HAP-1 (cell line): ENCODE measurements around the gene EEF1AKMT1.
A peak's percentile ranks its signal among the peaks of the same experiment; 100 is the strongest.

Experiments used
- DNase-seq, 2 experiments: peaks; one replicate each; pipeline ENCODE4 v3.0.0-alpha.2; 2016 to 2020; ENCODE audit warnings: low spot score in 2 of 2
- H3K27me3 ChIP-seq: fragments of 250-450 bp; sonication (Bioruptor Pico); 2 replicates; pipeline ENCODE4 v1.5.1; 2020; ENCODE audit warnings: low read depth, mild to moderate bottlenecking, moderate library complexity
- H3K36me3 ChIP-seq: fragments of 250-450 bp; sonication (Bioruptor Pico); replicated peaks from 2 replicates; pipeline ENCODE4 v1.5.1; 2020; ENCODE audit warnings: mild to moderate bottlenecking
- H3K4me1 ChIP-seq: fragments of 250-450 bp; sonication (Bioruptor Pico); 2 replicates; pipeline ENCODE4 v1.5.1; 2020; ENCODE audit warnings: mild to moderate bottlenecking
- H3K4me3 ChIP-seq: fragments of 250-450 bp; sonication (Bioruptor Pico); 2 replicates; pipeline ENCODE4 v1.5.1; 2020; ENCODE audit warnings: mild to moderate bottlenecking, moderate library complexity
- H3K9me3 ChIP-seq: fragments of 250-450 bp; sonication (Bioruptor Pico); 2 replicates; pipeline ENCODE4 v1.5.1; 2020; ENCODE audit warnings: mild to moderate bottlenecking, moderate library complexity
- in situ Hi-C: fragments of 300-500 bp; cut with MboI; formaldehyde crosslinking; loops from 3 replicates; pipeline ENCODE4 v1.14.3; 2020; ENCODE audit warnings: low sequenced_read_pairs, inconsistent platforms, mixed read lengths

Gene EEF1AKMT1

GRCh38 chr13:20796791-20797508 is 23.2 kb upstream of the EEF1AKMT1 start:
- H3K9me3 ChIP-seq, result no peaks in the 10 kb centered on the region
- H3K4me1 ChIP-seq, result no peaks in the 10 kb centered on the region
- H3K4me3 ChIP-seq, result no peak overlapping the region
- peaks cover 37% of the 10 kb centered on the region for H3K36me3 ChIP-seq
- DNase-seq, result no peak
- in situ Hi-C loops, result no loop called here
- no peaks in the 10 kb centered on the region for H3K27me3 ChIP-seq

DNA sequence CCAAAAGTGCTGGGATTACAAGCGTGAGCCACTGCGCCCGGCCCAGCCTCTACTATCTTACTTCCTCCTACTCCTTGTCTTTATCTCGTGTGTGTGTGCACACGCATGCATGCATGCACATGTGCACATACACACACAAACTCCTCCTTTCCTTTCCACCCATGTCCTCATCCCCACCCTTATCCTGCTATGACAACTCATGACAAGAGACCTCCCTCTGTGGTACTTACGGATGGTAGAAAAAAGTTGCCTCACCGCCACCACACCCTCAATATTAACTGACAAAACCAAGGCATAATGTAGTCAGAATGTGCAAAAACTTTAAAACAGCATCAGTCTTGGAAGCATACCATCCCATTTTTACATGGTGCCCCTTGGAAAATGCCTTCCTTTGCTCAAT is 15.9 kb upstream of the EEF1AKMT1 start:
- Histone ChIP-seq H3K27me3 (no peaks in the 10 kb centered on the region), H3K36me3 (peaks cover 30% of the 10 kb centered on the region), H3K4me3 (no peak overlapping the region), H3K4me1 (no peaks in the 10 kb centered on the region), H3K9me3 (no peaks in the 10 kb centered on the region)
- in situ Hi-C loops, result no loop called here
- no peak for DNase-seq

DNA sequence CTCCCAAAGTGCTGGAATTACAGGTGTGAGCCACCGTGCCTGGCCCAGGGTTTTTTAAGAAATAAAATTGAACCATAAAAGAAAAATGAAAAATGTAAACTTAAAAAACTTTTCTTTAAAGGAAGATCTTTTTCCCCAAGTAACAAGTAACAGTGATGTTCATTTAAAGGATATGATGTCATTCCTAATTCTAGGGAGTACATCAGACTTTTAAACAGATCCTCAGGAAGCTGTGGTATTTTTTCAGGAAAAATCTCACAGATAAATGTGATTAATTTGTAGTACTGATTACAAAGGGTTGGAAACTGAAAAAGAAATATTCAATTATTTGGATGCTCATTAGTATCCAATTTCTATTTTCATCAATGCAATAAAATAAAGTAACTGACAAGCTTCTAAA is 14.6 kb upstream of the EEF1AKMT1 start:
- in situ Hi-C loops, result no loop called here
- H3K9me3 ChIP-seq, result no peaks in the 10 kb centered on the region
- no peaks in the 10 kb centered on the region for H3K4me1 ChIP-seq
- no peak for DNase-seq
- H3K27me3 ChIP-seq, result no peaks in the 10 kb centered on the region
- H3K36me3 ChIP-seq, result peaks cover 34% of the 10 kb centered on the region
- no peak overlapping the region for H3K4me3 ChIP-seq

DNA sequence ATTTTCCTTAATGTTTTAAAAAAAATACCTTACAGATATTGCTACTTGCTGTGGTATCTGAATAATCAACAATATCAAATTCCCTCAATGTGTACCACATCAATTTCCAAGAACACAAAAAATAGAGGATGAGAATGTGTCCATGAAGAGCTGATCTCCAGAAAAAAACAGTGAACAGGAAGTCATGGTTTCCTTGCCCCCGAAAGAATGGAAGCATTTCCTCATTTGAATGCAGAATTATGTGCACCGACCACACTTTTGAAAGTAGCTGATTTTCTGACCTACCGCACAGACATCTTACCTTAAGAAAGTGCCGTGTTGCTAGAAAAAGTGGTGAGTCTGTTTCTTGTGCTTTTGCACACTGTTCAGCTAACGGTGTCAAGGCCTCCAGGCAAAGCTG is 13.4 kb upstream of the EEF1AKMT1 start:
- in situ Hi-C loops, result no loop called here

DNA sequence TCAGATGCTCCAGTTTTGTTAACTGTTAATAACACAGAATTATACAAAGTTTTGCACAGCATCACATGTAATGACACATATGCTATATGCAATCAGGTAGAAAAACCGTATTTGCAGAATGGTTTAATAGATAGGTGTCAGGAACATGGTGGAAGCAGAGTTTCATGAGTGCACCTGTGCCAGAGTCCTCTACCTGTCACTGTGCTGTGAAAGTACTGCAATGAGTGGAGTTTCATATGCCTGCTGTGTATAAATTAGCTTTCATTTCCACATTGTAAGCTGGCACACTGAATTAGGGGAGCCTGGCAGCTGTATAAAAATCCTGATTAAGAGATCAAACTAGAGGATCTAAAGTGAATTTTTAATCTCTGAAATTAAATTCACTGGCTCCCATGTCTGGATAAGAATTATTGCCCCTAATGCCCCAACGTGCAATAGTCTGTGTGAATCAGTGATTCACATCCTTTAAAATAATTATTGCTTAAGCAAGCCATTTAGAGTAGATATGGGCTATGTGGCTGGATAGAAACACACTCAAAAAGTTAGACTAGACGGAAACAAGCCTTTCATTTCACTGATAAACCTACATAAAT is 8.5 kb upstream of the EEF1AKMT1 start:
- H3K36me3 ChIP-seq, result peaks cover 24% of the 10 kb centered on the region
- no peaks in the 10 kb centered on the region for H3K4me1 ChIP-seq
- no peaks in the 10 kb centered on the region for H3K27me3 ChIP-seq
- no peak overlapping the region for H3K4me3 ChIP-seq
- no peak for DNase-seq
- in situ Hi-C loops, result no loop called here
- no peaks in the 10 kb centered on the region for H3K9me3 ChIP-seq

More for the DNA sequence above, 13.4 kb upstream of the EEF1AKMT1 start:
- H3K27me3 ChIP-seq, result no peaks in the 10 kb centered on the region
- H3K4me1 ChIP-seq, result no peaks in the 10 kb centered on the region
- no peaks in the 10 kb centered on the region for H3K9me3 ChIP-seq
- DNase-seq, result no peak
- no peak overlapping the region for H3K4me3 ChIP-seq
- peaks cover 40% of the 10 kb centered on the region for H3K36me3 ChIP-seq

DNA sequence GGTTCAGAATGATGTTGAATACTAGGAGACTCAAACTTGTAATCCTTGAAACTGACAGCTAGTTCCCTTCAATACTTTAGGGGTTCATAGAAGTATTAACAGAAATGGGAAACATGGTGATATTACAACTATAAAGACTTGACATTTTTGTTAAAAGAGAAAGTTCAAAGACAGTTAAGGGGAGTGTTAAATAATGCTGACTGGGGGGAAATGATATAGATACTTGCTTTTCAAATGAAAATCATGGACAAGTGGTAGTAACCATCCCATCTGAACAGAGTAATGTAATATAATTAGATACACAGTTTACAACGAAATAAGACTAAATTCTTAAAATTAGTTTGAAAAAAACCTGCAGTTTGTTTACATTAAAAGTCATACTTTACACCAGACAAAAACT is 6.6 kb upstream of the EEF1AKMT1 start:
- in situ Hi-C loops, result no loop called here
- H3K4me3 ChIP-seq, result no peak overlapping the region
- no peaks in the 10 kb centered on the region for H3K27me3 ChIP-seq
- H3K4me1 ChIP-seq, result no peaks in the 10 kb centered on the region
- peaks cover 14% of the 10 kb centered on the region for H3K36me3 ChIP-seq
- DNase-seq, result no peak
- no peaks in the 10 kb centered on the region for H3K9me3 ChIP-seq

- no peaks in the 10 kb centered on the region for H3K9me3 ChIP-seq
- in situ Hi-C loops, result no loop called here
- H3K27me3 ChIP-seq, result no peaks in the 10 kb centered on the region
- H3K4me1 ChIP-seq, result no peaks in the 10 kb centered on the region
- no peak for DNase-seq
- H3K36me3 ChIP-seq, result peaks cover 14% of the 10 kb centered on the region
- H3K4me3 ChIP-seq, result no peak overlapping the region
Measured at GRCh38 chr13:20779405-20779804, 5.6 kb upstream of the EEF1AKMT1 start.

GRCh38 chr13:20778311-20778710 is 4.5 kb upstream of the EEF1AKMT1 start:
- H3K4me3 ChIP-seq, result no peak overlapping the region
- H3K27me3 ChIP-seq, result no peaks in the 10 kb centered on the region
- in situ Hi-C loops, result no loop called here
- H3K36me3 ChIP-seq, result peaks cover 6% of the 10 kb centered on the region
- DNase-seq, result no peak
- H3K9me3 ChIP-seq, result no peaks in the 10 kb centered on the region
- H3K4me1 ChIP-seq, result peaks cover 3% of the 10 kb centered on the region; the same call in 1 of the 2 replicates

DNA sequence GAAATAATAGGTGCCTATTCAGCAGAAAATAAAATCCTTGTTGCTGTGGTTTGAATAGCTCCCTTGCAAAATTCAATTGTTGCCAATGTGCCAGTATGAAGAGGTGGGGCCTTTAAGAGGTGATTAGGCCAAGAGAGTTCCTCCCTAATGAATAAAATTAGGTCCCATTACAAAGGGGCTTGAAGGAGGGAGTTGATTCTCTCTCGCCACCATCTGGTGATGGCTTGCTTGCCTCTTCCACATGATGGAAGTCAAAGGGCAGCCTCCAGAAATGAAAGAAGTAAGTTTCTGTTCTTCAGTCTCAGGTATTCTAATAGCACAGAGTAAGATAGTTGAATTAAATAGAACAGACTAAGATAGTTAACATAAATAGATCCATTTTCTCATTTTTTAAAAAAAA is 3.0 kb upstream of the EEF1AKMT1 start:
- no peak overlapping the region for H3K4me3 ChIP-seq
- H3K4me1 ChIP-seq, result peaks cover 3% of the 10 kb centered on the region; the same call in 1 of the 2 replicates
- no peak for DNase-seq
- no peaks in the 10 kb centered on the region for H3K27me3 ChIP-seq
- in situ Hi-C loops, result no loop called here
- no peaks in the 10 kb centered on the region for H3K9me3 ChIP-seq
- H3K36me3 ChIP-seq, result no peaks in the 10 kb centered on the region

- Histone ChIP-seq H3K4me1 (peaks cover 3% of the 10 kb centered on the region; the same call in 1 of the 2 replicates), H3K4me3 (no peak overlapping the region), H3K27me3 (no peaks in the 10 kb centered on the region), H3K9me3 (no peaks in the 10 kb centered on the region), H3K36me3 (peaks cover 3% of the 10 kb centered on the region; the same call in 1 of the 2 replicates)
- DNase-seq, result no peak
- in situ Hi-C loops, result no loop called here
Measured at GRCh38 chr13:20775961-20776360, 2.2 kb upstream of the EEF1AKMT1 start.

DNA sequence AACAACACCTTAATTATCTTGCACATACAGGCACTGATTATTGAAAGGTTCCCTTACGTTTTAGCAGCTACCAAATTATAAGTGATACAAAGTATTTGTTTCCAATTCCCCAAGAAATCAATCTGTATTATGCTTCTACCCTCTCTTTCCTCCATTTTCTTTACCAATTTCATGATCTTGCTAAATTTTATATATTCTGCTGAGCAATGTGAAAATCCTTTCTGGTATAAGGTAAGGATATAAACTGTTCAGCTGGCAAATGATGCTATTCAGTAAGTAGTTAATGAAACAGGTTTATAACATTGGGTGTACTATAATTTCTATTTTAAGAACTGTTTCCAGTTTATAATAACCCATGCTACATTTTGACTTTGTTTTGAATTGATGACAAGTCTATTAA is 985 bp upstream of the EEF1AKMT1 start:
- Histone ChIP-seq H3K27me3 (no peaks in the 10 kb centered on the region), H3K4me1 (peaks cover 3% of the 10 kb centered on the region; the same call in 1 of the 2 replicates), H3K9me3 (no peaks in the 10 kb centered on the region), H3K36me3 (peaks cover 5% of the 10 kb centered on the region; the same call in 1 of the 2 replicates), H3K4me3 (no peak overlapping the region)
- in situ Hi-C loops, result no loop called here
- DNase-seq, result no peak

GRCh38 chr13:20772401-20773131 is 1.2 kb downstream of the EEF1AKMT1 start:
- peaks cover 5% of the 10 kb centered on the region; the same call in 1 of the 2 replicates for H3K9me3 ChIP-seq
- peaks cover 3% of the 10 kb centered on the region; the same call in 1 of the 2 replicates for H3K4me1 ChIP-seq
- no peaks in the 10 kb centered on the region for H3K27me3 ChIP-seq
- in situ Hi-C loops, result no loop called here
- peak overlapping the region; percentile 55 for H3K4me3 ChIP-seq
- peaks cover 5% of the 10 kb centered on the region; the same call in 1 of the 2 replicates for H3K36me3 ChIP-seq
- no peak for DNase-seq

- Histone ChIP-seq H3K4me1 (peaks cover 3% of the 10 kb centered on the region; the same call in 1 of the 2 replicates), H3K27me3 (no peaks in the 10 kb centered on the region), H3K4me3 (no peak overlapping the region), H3K36me3 (peaks cover 5% of the 10 kb centered on the region; the same call in 1 of the 2 replicates), H3K9me3 (peaks cover 5% of the 10 kb centered on the region; the same call in 1 of the 2 replicates)
- DNase-seq, result no peak
- in situ Hi-C loops, result no loop called here
Measured at GRCh38 chr13:20769834-20770233, 3.9 kb downstream of the EEF1AKMT1 start.

DNA sequence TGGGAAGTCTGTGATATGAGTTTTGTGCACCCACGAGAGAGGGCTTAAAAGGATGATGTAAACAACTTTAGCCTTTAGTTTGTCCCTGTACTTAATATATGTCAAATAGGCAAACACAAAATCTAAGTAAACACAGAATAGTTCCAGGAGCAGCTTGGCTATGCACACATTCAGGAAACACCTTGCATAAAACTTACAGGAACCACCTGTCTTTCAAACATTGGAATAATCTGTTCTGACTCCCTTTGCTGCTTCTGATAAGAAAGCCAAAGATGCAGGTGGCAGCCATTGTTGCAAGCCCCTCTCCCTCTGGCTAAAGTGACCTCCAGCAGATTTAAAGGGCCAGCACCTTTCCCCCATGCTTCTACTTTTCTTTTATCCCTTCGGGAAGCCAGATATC is 4.7 kb downstream of the EEF1AKMT1 start:
- Histone ChIP-seq H3K27me3 (no peaks in the 10 kb centered on the region), H3K36me3 (peaks cover 5% of the 10 kb centered on the region; the same call in 1 of the 2 replicates), H3K4me3 (no peak overlapping the region), H3K9me3 (peaks cover 5% of the 10 kb centered on the region; the same call in 1 of the 2 replicates), H3K4me1 (peaks cover 2% of the 10 kb centered on the region; the same call in 1 of the 2 replicates)
- in situ Hi-C loops, result no loop called here
- no peak for DNase-seq
